Mesenchymal stem cell (in vitro differentiated cells and primary cell): ENCODE results near the gene VMA21.

Source experiments
- DNase-seq: peaks from one replicate; pipeline ENCODE4 v3.0.0-alpha.2; 2013
- H2AFZ ChIP-seq: one replicate; pipeline ENCODE4 v1.6.1; 2013; ENCODE audit warnings: low read depth, mild to moderate bottlenecking, control low read depth, inconsistent platforms, low read length, moderate library complexity
- H2AK5ac ChIP-seq: 2 replicates; pipeline ENCODE4 v1.6.1; 2013; ENCODE audit warnings: low read length, moderate library complexity, mild to moderate bottlenecking, inconsistent platforms; ENCODE audit not compliant: severe bottlenecking
- H2BK120ac ChIP-seq: one replicate; pipeline ENCODE4 v1.6.1; 2013; ENCODE audit warnings: low read depth, mild to moderate bottlenecking, inconsistent platforms, low read length, moderate library complexity
- H2BK12ac ChIP-seq, 2 experiments: one replicate each; pipeline ENCODE4 v1.6.1; 2013; ENCODE audit warnings: inconsistent platforms in 2 of 2, low read length in 2 of 2, mild to moderate bottlenecking in 2 of 2, moderate library complexity in 2 of 2, control low read depth in 1 of 2
- H2BK15ac ChIP-seq: one replicate; pipeline ENCODE4 v1.6.1; 2013; ENCODE audit warnings: mild to moderate bottlenecking, low read depth, inconsistent platforms; ENCODE audit not compliant: poor library complexity, severe bottlenecking
- H2BK5ac ChIP-seq: 2 replicates; pipeline ENCODE4 v1.6.1; 2013; ENCODE audit warnings: low read depth, mild to moderate bottlenecking, low read length, control low read depth, inconsistent platforms; ENCODE audit not compliant: poor library complexity, severe bottlenecking
- H3K14ac ChIP-seq, 2 experiments: one replicate each; pipeline ENCODE4 v1.6.1; 2013; ENCODE audit warnings: inconsistent platforms in 2 of 2, low read length in 2 of 2, control low read depth in 1 of 2, mild to moderate bottlenecking in 1 of 2, moderate library complexity in 1 of 2
- H3K18ac ChIP-seq, 2 experiments: one replicate each; pipeline ENCODE4 v1.6.1; 2013; ENCODE audit warnings: inconsistent platforms in 2 of 2, low read length in 2 of 2, control low read depth in 1 of 2, low read depth in 1 of 2, mild to moderate bottlenecking in 1 of 2
- H3K23ac ChIP-seq, 2 experiments: one replicate each; pipeline ENCODE4 v1.6.1; 2013; ENCODE audit warnings: inconsistent platforms in 2 of 2, low read length in 2 of 2, mild to moderate bottlenecking in 2 of 2, moderate library complexity in 2 of 2, control low read depth in 1 of 2
- H3K27ac ChIP-seq: 2 replicates; pipeline ENCODE4 v1.5.1; 2013; ENCODE audit warnings: mild to moderate bottlenecking, moderate library complexity, low read length, control low read depth, inconsistent platforms; ENCODE audit not compliant: poor library complexity, severe bottlenecking
- H3K27me3 ChIP-seq, 2 experiments: 2 replicates each; pipeline versions ENCODE4 v1.6.1 to v1.7.0; 2013; ENCODE audit warnings: low read length in 2 of 2, mild to moderate bottlenecking in 2 of 2, moderate library complexity in 2 of 2, control low read depth in 1 of 2, inconsistent platforms in 1 of 2; ENCODE audit not compliant: control insufficient read depth in 1 of 2, insufficient read depth in 1 of 2
- H3K36me3 ChIP-seq, 2 experiments: 2 replicates each; pipeline versions ENCODE4 v1.6.1 to v1.7.0; 2013; ENCODE audit warnings: low read length in 2 of 2, control low read depth in 1 of 2, inconsistent platforms in 1 of 2, low read depth in 1 of 2, mild to moderate bottlenecking in 1 of 2; ENCODE audit not compliant: insufficient read depth in 2 of 2, control insufficient read depth in 1 of 2
- H3K4ac ChIP-seq, 2 experiments: one replicate each; pipeline ENCODE4 v1.6.1; 2013; ENCODE audit warnings: inconsistent platforms in 2 of 2, low read length in 2 of 2, mild to moderate bottlenecking in 2 of 2, moderate library complexity in 2 of 2, control low read depth in 1 of 2, low read depth in 1 of 2
- H3K4me1 ChIP-seq: 2 replicates; pipeline ENCODE4 v1.6.1; 2013; ENCODE audit warnings: low read depth, low read length, control low read depth; ENCODE audit not compliant: control insufficient read depth, insufficient read depth
- H3K4me2 ChIP-seq: 2 replicates; pipeline ENCODE4 v1.6.1; 2013; ENCODE audit warnings: low read length, mild to moderate bottlenecking, inconsistent platforms; ENCODE audit not compliant: poor library complexity, severe bottlenecking
- H3K4me3 ChIP-seq, 2 experiments: 2 replicates each; pipeline versions ENCODE4 v1.5.1 to v1.7.0; 2013; ENCODE audit warnings: low read length in 2 of 2, mild to moderate bottlenecking in 2 of 2, control low read depth in 1 of 2, low read depth in 1 of 2; ENCODE audit not compliant: insufficient read depth in 1 of 2
- H3K79me1 ChIP-seq: replicated peaks from 2 replicates; pipeline ENCODE4 v1.6.1; 2013; ENCODE audit warnings: mild to moderate bottlenecking, control low read depth, low read length, inconsistent platforms; ENCODE audit not compliant: poor library complexity, severe bottlenecking
- H3K9ac ChIP-seq: 2 replicates; pipeline ENCODE4 v1.7.0; 2013; ENCODE audit warnings: mild to moderate bottlenecking, low read length, moderate library complexity
- H3K9me3 ChIP-seq: 2 replicates; pipeline ENCODE4 v1.7.0; 2013; ENCODE audit warnings: mild to moderate bottlenecking, low read length; ENCODE audit not compliant: control insufficient read depth
- H4K8ac ChIP-seq: one replicate; pipeline ENCODE4 v1.6.1; 2013; ENCODE audit warnings: inconsistent platforms, mild to moderate bottlenecking, low read length, moderate library complexity
- H4K91ac ChIP-seq: one replicate; pipeline ENCODE4 v1.6.1; 2013; ENCODE audit warnings: mild to moderate bottlenecking, low read length, inconsistent platforms
- WGBS: methylation state at CpG from one replicate; pipeline ENCODE4 v1.1.7; 2013; ENCODE audit warnings: mixed read lengths; 5-methylcytosine and 5-hydroxymethylcytosine counted together

Gene VMA21

GRCh38 chrX:151386838-151387459, 10.1 kb upstream of the VMA21 start:
- H2AFZ ChIP-seq: no peak overlapping the region
- no peaks in the 10 kb centered on the region for H3K27me3 ChIP-seq
- H2BK15ac ChIP-seq: no peak overlapping the region
- H2AK5ac ChIP-seq: no peak overlapping the region
- no peak overlapping the region for H3K4me2 ChIP-seq
- no peak overlapping the region for H2BK5ac ChIP-seq
- no peaks in the 10 kb centered on the region for H3K4me1 ChIP-seq
- no peak overlapping the region for H2BK12ac ChIP-seq
- no peak overlapping the region for H3K18ac ChIP-seq
- no peaks in the 10 kb centered on the region for H3K79me1 ChIP-seq
- no peak overlapping the region for H4K8ac ChIP-seq
- no peak for DNase-seq
- H3K36me3 ChIP-seq: no peaks in the 10 kb centered on the region
- WGBS: no CpG with 5 or more reads among the region's 3 CpGs
- no peaks in the 10 kb centered on the region for H3K9me3 ChIP-seq
- no peak overlapping the region for H3K4ac ChIP-seq
- no peak overlapping the region for H3K9ac ChIP-seq
- H3K27ac ChIP-seq: no peak overlapping the region
- no peak overlapping the region for H4K91ac ChIP-seq
- H3K4me3 ChIP-seq: no peak overlapping the region
- no peak overlapping the region for H2BK120ac ChIP-seq
- H3K14ac ChIP-seq: no peak overlapping the region
- no peak overlapping the region for H3K23ac ChIP-seq

- WGBS: 91% methylated on average over 22 of the region's 22 CpGs
- no peak overlapping the region for H4K91ac ChIP-seq
- H2BK12ac ChIP-seq: no peak overlapping the region
- DNase-seq: no peak
- H3K4ac ChIP-seq: no peak overlapping the region
- H3K18ac ChIP-seq: no peak overlapping the region
- H3K9me3 ChIP-seq: no peaks in the 10 kb centered on the region
- H3K27ac ChIP-seq: no peak overlapping the region
- no peaks in the 10 kb centered on the region for H3K4me1 ChIP-seq
- H3K36me3 ChIP-seq: no peaks in the 10 kb centered on the region
- no peak overlapping the region for H3K9ac ChIP-seq
- no peak overlapping the region for H2BK15ac ChIP-seq
- no peak overlapping the region for H2BK5ac ChIP-seq
- no peak overlapping the region for H3K4me3 ChIP-seq
- H3K23ac ChIP-seq: no peak overlapping the region
- H3K14ac ChIP-seq: no peak overlapping the region
- H2BK120ac ChIP-seq: no peak overlapping the region
- H3K4me2 ChIP-seq: no peak overlapping the region
- H2AK5ac ChIP-seq: no peak overlapping the region
- no peaks in the 10 kb centered on the region for H3K27me3 ChIP-seq
- no peaks in the 10 kb centered on the region for H3K79me1 ChIP-seq
- H4K8ac ChIP-seq: no peak overlapping the region
- no peak overlapping the region for H2AFZ ChIP-seq
These were observed 5.3 kb upstream of the VMA21 start for GRCh38 chrX:151391722-151392121.

GRCh38 chrX:151393514-151393913, 3.5 kb upstream of the VMA21 start:
- Histone ChIP-seq H3K9me3 (no peaks in the 10 kb centered on the region), H4K8ac (no peak overlapping the region), H3K36me3 (no peaks in the 10 kb centered on the region), H2AFZ (no peak overlapping the region), H3K4me1 (no peaks in the 10 kb centered on the region), H4K91ac (no peak overlapping the region), H2AK5ac (no peak overlapping the region), H3K4ac (no peak overlapping the region), H2BK120ac (no peak overlapping the region), H3K79me1 (no peaks in the 10 kb centered on the region), H3K18ac (no peak overlapping the region), H3K4me2 (no peak overlapping the region), H3K23ac (no peak overlapping the region), H3K27me3 (no peaks in the 10 kb centered on the region), H2BK12ac (no peak overlapping the region), H3K14ac (no peak overlapping the region), H3K27ac (no peak overlapping the region), H2BK5ac (no peak overlapping the region), H3K9ac (no peak overlapping the region), H2BK15ac (no peak overlapping the region), H3K4me3 (no peak overlapping the region)
- whole genome bisulfite sequencing: no CpG with 5 or more reads among the region's 1 CpG
- DNase-seq: no peak

DNA sequence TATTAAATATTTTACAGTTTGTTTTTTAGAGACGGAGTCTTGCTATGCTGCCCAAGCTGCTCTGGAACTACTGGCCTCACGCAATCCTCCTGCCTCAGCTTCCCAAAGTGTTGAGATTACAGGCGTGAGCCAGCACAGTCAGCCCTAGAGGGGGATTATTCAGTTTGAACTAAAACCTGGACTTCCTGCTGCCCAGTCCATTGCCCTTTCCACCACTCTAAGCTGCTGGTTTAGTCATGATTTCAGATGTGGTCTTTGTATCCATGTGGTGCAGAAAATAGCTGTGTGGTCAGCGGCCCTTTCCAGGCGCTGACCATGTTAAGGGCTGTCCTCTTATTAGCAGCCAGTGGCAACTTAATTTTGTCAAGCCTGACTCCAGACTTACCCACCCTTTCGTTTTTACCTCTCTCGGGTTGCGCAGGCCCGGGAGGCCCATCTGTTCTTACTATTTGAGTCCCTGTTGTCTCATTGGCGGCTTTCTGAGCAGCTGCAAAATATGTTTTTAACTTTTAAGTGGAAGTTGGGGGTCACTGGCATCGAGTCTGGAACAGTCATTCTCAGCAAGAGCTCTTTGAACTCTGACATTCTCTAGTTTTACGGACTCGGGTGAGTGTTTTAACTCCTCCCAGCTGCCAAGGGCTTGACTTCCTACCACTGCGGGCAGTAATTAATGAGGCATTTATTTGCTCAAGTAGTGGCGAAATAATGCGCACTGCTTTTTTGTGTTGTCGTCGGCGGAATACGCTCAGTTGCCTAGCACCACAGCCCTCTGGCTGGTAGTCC, 773 bp upstream of the VMA21 start:
- Histone ChIP-seq H4K8ac (peak overlapping the region; percentile 85), H3K9me3 (no peaks in the 10 kb centered on the region), H2BK5ac (peak overlapping the region; percentile 57), H3K4me2 (peak overlapping the region; percentile 53), H4K91ac (peak overlapping the region; percentile 50), H2AK5ac (no peak overlapping the region), H2BK120ac (peak overlapping the region; percentile 49), H3K4ac (peak overlapping the region; percentile 64 to 82), H2BK12ac (no peak overlapping the region), H2BK15ac (no peak overlapping the region), H2AFZ (no peak overlapping the region), H3K23ac (no peak overlapping the region), H3K36me3 (no peaks in the 10 kb centered on the region), H3K18ac (peak overlapping the region; percentile 75 to 85), H3K14ac (no peak overlapping the region), H3K27me3 (no peaks in the 10 kb centered on the region), H3K4me1 (no peaks in the 10 kb centered on the region), H3K4me3 (peak overlapping the region; percentile 75 to 90), H3K9ac (peak overlapping the region; percentile 98), H3K27ac (peak overlapping the region; percentile 94), H3K79me1 (no peaks in the 10 kb centered on the region)
- 32% methylated on average over 13 of the region's 20 CpGs for WGBS
- DNase-seq: peak; percentile 80
